ENCODE measurements around the gene SCP2D1. TPM values are rescaled to one million over a fixed set of nuclear protein-coding genes. Genes with fewer than 3 reads are reported as not detected.

The SCP2D1 gene
- total and polyA plus RNA-seq, 5 donors from 2014 or later = not detected

DNA sequence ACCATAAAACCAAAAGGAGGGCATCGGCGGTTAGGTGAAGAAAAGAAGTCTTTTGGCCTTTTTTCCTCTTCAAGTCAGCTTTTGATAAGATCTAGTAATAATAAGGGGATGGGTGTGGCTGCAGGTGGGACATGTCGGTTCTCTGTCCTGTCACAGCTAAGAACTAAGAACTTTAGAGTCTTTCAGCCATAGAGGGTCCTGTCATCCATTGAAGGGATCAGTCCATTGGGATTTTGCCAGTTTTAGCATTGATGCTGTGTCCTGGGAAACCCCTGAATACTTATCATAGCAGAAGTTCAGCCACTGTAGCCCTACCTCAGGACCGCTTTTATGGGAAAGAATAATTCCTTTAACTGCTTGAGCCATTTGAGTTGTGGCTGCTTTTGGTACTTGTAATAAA is 18.2 kb upstream of the SCP2D1 start:
- DNase-seq (no peak), ATAC-seq (ENCODE audit: low read depth in 2 of 2) (no peak)
- H3K4me1 ChIP-seq (ENCODE audit: control insufficient read depth, insufficient read depth, low read length, poor library complexity, severe bottlenecking) = peaks cover 7% of the 10 kb centered on the region
- Mint-ChIP-seq H3K9me3 (peaks cover 0 to 7% (median 2%) of the 10 kb centered on the region in 7 donors), H3K4me1 (peaks cover 6 to 20% (median 10%) of the 10 kb centered on the region in 4 donors), H3K27me3 (peaks cover 23% of the 10 kb centered on the region), H3K36me3 (no peaks in the 10 kb centered on the region), H3K4me3 (peak overlapping the region; percentile 28 to 97 (median 95)), H3K27ac (peak overlapping the region; percentile 98 to 100 (median 99))
- no peak overlapping the region for H3K4me3 ChIP-seq (ENCODE audit: low read depth, low read length)
- peaks cover 17% of the 10 kb centered on the region for H3K27me3 ChIP-seq (ENCODE audit: control insufficient read depth, insufficient read depth, low read length)
- H3K27ac ChIP-seq (ENCODE audit: insufficient read depth, low read length, poor library complexity, severe bottlenecking) = no peak overlapping the region
- H3K36me3 ChIP-seq (ENCODE audit: control insufficient read depth, insufficient read depth, low read length) = no peaks in the 10 kb centered on the region
- no peaks in the 10 kb centered on the region for H3K9me3 ChIP-seq (ENCODE audit: control insufficient read depth in 2 of 2, low read length in 2 of 2)

DNA sequence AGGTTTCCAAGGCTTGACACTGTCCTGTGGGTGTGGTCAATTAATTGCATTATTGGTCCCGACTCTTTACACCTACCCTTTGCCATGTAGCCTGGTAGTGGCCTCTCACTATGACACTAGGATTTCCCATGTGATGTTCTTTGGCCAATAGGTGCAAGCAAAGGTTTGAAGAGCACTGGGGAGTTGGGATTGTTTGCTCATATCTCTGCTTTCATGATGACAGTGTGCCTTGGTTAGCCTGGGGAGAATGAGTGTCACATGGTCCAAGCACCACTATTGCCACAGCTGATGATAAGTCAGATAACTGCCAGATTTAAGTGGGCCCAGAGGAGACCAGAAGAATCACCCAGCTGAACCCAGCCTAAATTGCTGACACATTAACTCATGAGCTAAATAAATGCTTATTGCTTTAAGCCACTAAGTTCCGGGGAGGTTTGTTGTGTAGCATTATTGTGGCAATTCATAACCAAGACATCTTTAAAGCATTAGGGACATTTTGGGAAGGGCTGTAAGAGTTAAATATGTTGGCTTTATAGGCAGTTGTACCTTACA is 17.2 kb upstream of the SCP2D1 start:
- peaks cover 0 to 7% (median 2%) of the 10 kb centered on the region in 7 donors for H3K9me3 Mint-ChIP-seq
- no peaks in the 10 kb centered on the region for H3K9me3 ChIP-seq (ENCODE audit: control insufficient read depth in 2 of 2, low read length in 2 of 2)
- no peak for ATAC-seq (ENCODE audit: low read depth in 2 of 2)
- H3K4me1 ChIP-seq (ENCODE audit: control insufficient read depth, insufficient read depth, low read length, poor library complexity, severe bottlenecking) = peaks cover 7% of the 10 kb centered on the region
- peaks cover 15% of the 10 kb centered on the region for H3K27me3 ChIP-seq (ENCODE audit: control insufficient read depth, insufficient read depth, low read length)
- DNase-seq = no peak
- H3K36me3 ChIP-seq (ENCODE audit: control insufficient read depth, insufficient read depth, low read length) = no peaks in the 10 kb centered on the region
- no peak overlapping the region for H3K27ac Mint-ChIP-seq
- peak overlapping the region in 2 of 4 donors; percentile 22 to 30 for H3K4me3 Mint-ChIP-seq
- H3K27ac ChIP-seq (ENCODE audit: insufficient read depth, low read length, poor library complexity, severe bottlenecking) = no peak overlapping the region
- H3K4me1 Mint-ChIP-seq = peaks cover 6 to 20% (median 10%) of the 10 kb centered on the region in 4 donors
- no peak overlapping the region for H3K4me3 ChIP-seq (ENCODE audit: low read depth, low read length)
- H3K27me3 Mint-ChIP-seq = peaks cover 30% of the 10 kb centered on the region
- no peaks in the 10 kb centered on the region for H3K36me3 Mint-ChIP-seq

DNA sequence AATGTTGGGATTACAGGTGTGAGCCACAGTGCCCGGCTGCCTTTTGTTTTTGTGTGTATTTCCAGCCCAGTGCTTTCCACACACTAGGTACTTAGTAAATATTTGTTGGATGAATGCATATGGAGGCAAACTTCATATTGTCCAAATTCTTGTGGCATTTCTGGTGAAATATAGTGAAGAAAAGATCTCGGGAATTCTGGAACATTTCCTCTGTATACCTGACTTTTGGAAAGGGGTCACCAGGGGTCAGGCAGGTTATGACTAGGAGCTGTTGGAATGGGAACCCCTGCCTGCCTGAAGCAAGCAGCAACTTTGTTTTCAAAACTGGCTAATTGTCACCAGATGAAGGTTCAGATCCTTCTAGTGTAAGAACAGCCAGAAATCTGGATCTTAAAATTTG is 12.1 kb upstream of the SCP2D1 start:
- Histone ChIP-seq H3K4me1 (ENCODE audit: control insufficient read depth, insufficient read depth, low read length, poor library complexity, severe bottlenecking) (no peaks in the 10 kb centered on the region), H3K9me3 (ENCODE audit: control insufficient read depth in 2 of 2, low read length in 2 of 2) (no peaks in the 10 kb centered on the region), H3K27me3 (ENCODE audit: control insufficient read depth, insufficient read depth, low read length) (peaks cover 10% of the 10 kb centered on the region), H3K27ac (ENCODE audit: insufficient read depth, low read length, poor library complexity, severe bottlenecking) (no peak overlapping the region), H3K4me3 (ENCODE audit: low read depth, low read length) (no peak overlapping the region), H3K36me3 (ENCODE audit: control insufficient read depth, insufficient read depth, low read length) (no peaks in the 10 kb centered on the region)
- peaks cover 0 to 9% (median 0%) of the 10 kb centered on the region in 4 donors for H3K4me1 Mint-ChIP-seq
- H3K9me3 Mint-ChIP-seq = peaks cover 0 to 2% (median 1%) of the 10 kb centered on the region in 7 donors
- peaks cover 33% of the 10 kb centered on the region for H3K27me3 Mint-ChIP-seq
- ATAC-seq (ENCODE audit: low read depth in 2 of 2) = no peak
- DNase-seq = no peak
- no peak overlapping the region for H3K27ac Mint-ChIP-seq
- H3K4me3 Mint-ChIP-seq = no peak overlapping the region
- no peaks in the 10 kb centered on the region for H3K36me3 Mint-ChIP-seq

- ATAC-seq (ENCODE audit: low read depth in 2 of 2) = no peak
- H3K36me3 Mint-ChIP-seq = no peaks in the 10 kb centered on the region
- H3K4me1 Mint-ChIP-seq = peaks cover 0 to 11% (median 0%) of the 10 kb centered on the region in 4 donors
These were observed 11.5 kb upstream of the SCP2D1 start for GRCh38 chr20:18802012-18802634.

DNA sequence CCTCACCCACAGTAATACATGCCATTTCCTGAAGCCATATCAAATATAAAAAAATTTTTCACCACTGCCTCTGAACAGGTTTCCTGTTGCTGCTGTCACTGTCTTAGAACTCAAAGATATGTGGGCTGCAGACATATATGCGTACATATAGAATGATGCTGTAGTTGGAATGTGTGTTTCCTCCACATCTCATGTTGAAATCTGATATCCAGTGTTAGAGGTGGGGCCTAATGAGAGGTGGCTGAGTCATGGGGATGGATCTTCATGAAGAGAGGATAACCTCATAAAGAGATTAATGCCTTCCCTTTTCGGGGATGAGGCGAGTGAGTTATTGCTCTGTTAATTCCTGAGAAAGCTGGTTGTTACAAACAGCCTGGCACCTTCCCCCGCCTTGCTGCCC is 7.7 kb upstream of the SCP2D1 start:
- H3K27ac Mint-ChIP-seq = peak overlapping the region; percentile 13 to 72 (median 52)
- peaks cover 19% of the 10 kb centered on the region for H3K27me3 Mint-ChIP-seq
- no peak overlapping the region for H3K4me3 Mint-ChIP-seq
- Histone ChIP-seq H3K36me3 (ENCODE audit: control insufficient read depth, insufficient read depth, low read length) (no peaks in the 10 kb centered on the region), H3K27ac (ENCODE audit: insufficient read depth, low read length, poor library complexity, severe bottlenecking) (no peak overlapping the region), H3K4me3 (ENCODE audit: low read depth, low read length) (no peak overlapping the region), H3K4me1 (ENCODE audit: control insufficient read depth, insufficient read depth, low read length, poor library complexity, severe bottlenecking) (no peaks in the 10 kb centered on the region), H3K9me3 (ENCODE audit: control insufficient read depth in 2 of 2, low read length in 2 of 2) (no peaks in the 10 kb centered on the region), H3K27me3 (ENCODE audit: control insufficient read depth, insufficient read depth, low read length) (peaks cover 3% of the 10 kb centered on the region)
- H3K36me3 Mint-ChIP-seq = no peaks in the 10 kb centered on the region
- ATAC-seq (ENCODE audit: low read depth in 2 of 2) = peak in 1 of 2 donors; percentile 16
- peaks cover 0 to 11% (median 0%) of the 10 kb centered on the region in 4 donors for H3K4me1 Mint-ChIP-seq
- DNase-seq = no peak
- peaks cover 0 to 3% (median 0%) of the 10 kb centered on the region in 7 donors for H3K9me3 Mint-ChIP-seq

More at GRCh38 chr20:18802012-18802634, 11.5 kb upstream of the SCP2D1 start:
- H3K4me3 ChIP-seq (ENCODE audit: low read depth, low read length) = no peak overlapping the region
- H3K36me3 ChIP-seq (ENCODE audit: control insufficient read depth, insufficient read depth, low read length) = no peaks in the 10 kb centered on the region
- H3K4me1 ChIP-seq (ENCODE audit: control insufficient read depth, insufficient read depth, low read length, poor library complexity, severe bottlenecking) = no peaks in the 10 kb centered on the region
- peaks cover 0 to 2% (median 1%) of the 10 kb centered on the region in 7 donors for H3K9me3 Mint-ChIP-seq
- H3K9me3 ChIP-seq (ENCODE audit: control insufficient read depth in 2 of 2, low read length in 2 of 2) = no peaks in the 10 kb centered on the region
- no peak overlapping the region for H3K27ac Mint-ChIP-seq
- no peak for DNase-seq
- peaks cover 10% of the 10 kb centered on the region for H3K27me3 ChIP-seq (ENCODE audit: control insufficient read depth, insufficient read depth, low read length)
- H3K4me3 Mint-ChIP-seq = no peak overlapping the region
- H3K27ac ChIP-seq (ENCODE audit: insufficient read depth, low read length, poor library complexity, severe bottlenecking) = no peak overlapping the region
- H3K27me3 Mint-ChIP-seq = peaks cover 37% of the 10 kb centered on the region

GRCh38 chr20:18808712-18809111 is 4.9 kb upstream of the SCP2D1 start:
- peak overlapping the region in 1 of 3 donors; percentile 55 for H3K27ac Mint-ChIP-seq
- DNase-seq = no peak
- peaks cover 3% of the 10 kb centered on the region for H3K27me3 ChIP-seq (ENCODE audit: control insufficient read depth, insufficient read depth, low read length)

DNA sequence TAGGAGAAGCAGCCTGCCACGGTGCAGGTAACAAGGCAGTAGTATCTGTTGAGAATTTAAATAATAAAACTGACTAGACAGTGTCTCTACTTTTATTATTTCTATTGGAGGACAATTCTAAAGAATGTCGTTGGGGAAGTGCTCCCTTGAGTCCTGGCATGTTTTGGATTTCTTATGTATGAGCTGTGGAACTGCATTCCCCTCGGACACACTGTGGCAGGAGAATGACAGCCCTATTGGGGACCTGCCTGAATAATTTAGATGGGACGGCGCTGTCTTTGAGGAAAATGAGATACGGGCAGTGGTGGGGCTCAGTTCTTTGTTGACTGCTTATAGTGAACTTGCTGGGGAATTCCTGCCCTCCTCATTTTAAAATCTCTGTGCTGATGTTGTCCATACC is 2.4 kb upstream of the SCP2D1 start:
- ATAC-seq (ENCODE audit: low read depth in 2 of 2) = no peak
- DNase-seq = no peak
- Mint-ChIP-seq H3K27ac (no peak overlapping the region), H3K27me3 (peaks cover 7% of the 10 kb centered on the region), H3K36me3 (no peaks in the 10 kb centered on the region), H3K4me3 (no peak overlapping the region), H3K9me3 (peaks cover 0 to 3% (median 0%) of the 10 kb centered on the region in 7 donors), H3K4me1 (peaks cover 0 to 2% (median 0%) of the 10 kb centered on the region in 4 donors)
- H3K4me1 ChIP-seq (ENCODE audit: control insufficient read depth, insufficient read depth, low read length, poor library complexity, severe bottlenecking) = no peaks in the 10 kb centered on the region
- H3K27me3 ChIP-seq (ENCODE audit: control insufficient read depth, insufficient read depth, low read length) = peaks cover 2% of the 10 kb centered on the region
- H3K36me3 ChIP-seq (ENCODE audit: control insufficient read depth, insufficient read depth, low read length) = no peaks in the 10 kb centered on the region
- H3K4me3 ChIP-seq (ENCODE audit: low read depth, low read length) = no peak overlapping the region
- no peaks in the 10 kb centered on the region for H3K9me3 ChIP-seq (ENCODE audit: control insufficient read depth in 2 of 2, low read length in 2 of 2)
- no peak overlapping the region for H3K27ac ChIP-seq (ENCODE audit: insufficient read depth, low read length, poor library complexity, severe bottlenecking)

More at GRCh38 chr20:18808712-18809111, 4.9 kb upstream of the SCP2D1 start:
- H3K9me3 ChIP-seq (ENCODE audit: control insufficient read depth in 2 of 2, low read length in 2 of 2) = no peaks in the 10 kb centered on the region
- Mint-ChIP-seq H3K4me3 (no peak overlapping the region), H3K9me3 (peaks cover 0 to 3% (median 0%) of the 10 kb centered on the region in 7 donors), H3K36me3 (no peaks in the 10 kb centered on the region), H3K27me3 (peaks cover 8% of the 10 kb centered on the region), H3K4me1 (peaks cover 0 to 11% (median 0%) of the 10 kb centered on the region in 4 donors)
- ATAC-seq (ENCODE audit: low read depth in 2 of 2) = no peak
- H3K4me1 ChIP-seq (ENCODE audit: control insufficient read depth, insufficient read depth, low read length, poor library complexity, severe bottlenecking) = no peaks in the 10 kb centered on the region
- no peak overlapping the region for H3K4me3 ChIP-seq (ENCODE audit: low read depth, low read length)
- no peak overlapping the region for H3K27ac ChIP-seq (ENCODE audit: insufficient read depth, low read length, poor library complexity, severe bottlenecking)
- H3K36me3 ChIP-seq (ENCODE audit: control insufficient read depth, insufficient read depth, low read length) = no peaks in the 10 kb centered on the region
